HG02588 (cell line): ENCODE data around the gene MBLAC1.
A peak's percentile ranks its signal among the peaks of the same experiment; 100 is the strongest.

ENCODE experiments used
- ATAC-seq: cut with Tn5 transposase; IDR thresholded peaks from one replicate; pipeline ENCODE4 v1.9.1; 2021; ENCODE audit warnings: mild to moderate bottlenecking, moderate library complexity; ENCODE audit not compliant: unreplicated experiment

The MBLAC1 gene

DNA sequence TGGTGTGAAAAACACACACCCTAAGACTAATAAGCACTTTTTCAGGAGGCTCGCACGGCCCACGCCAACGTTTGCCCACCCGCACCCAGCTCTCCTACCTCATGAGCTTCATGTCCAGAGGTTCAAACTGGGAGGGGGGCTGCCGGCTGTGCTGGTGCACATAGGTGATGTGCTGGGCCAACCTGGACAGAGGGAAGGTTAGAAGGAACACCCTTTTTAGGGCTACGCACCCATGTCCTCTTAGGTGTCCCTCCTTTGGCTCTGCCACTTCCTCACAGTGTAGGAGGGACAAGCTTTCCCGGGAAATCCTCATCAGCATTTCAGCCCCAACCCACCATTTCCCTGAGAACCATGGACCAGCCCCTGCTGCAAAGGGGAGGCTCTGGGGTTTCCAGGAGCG, 31.5 kb upstream of the MBLAC1 start:
- no peak for ATAC-seq

- no peak for ATAC-seq
Measured at GRCh38 chr7:100095704-100096103, 31.1 kb upstream of the MBLAC1 start.

- no peak for ATAC-seq
Measured at GRCh38 chr7:100098913-100099312, 27.9 kb upstream of the MBLAC1 start.

DNA sequence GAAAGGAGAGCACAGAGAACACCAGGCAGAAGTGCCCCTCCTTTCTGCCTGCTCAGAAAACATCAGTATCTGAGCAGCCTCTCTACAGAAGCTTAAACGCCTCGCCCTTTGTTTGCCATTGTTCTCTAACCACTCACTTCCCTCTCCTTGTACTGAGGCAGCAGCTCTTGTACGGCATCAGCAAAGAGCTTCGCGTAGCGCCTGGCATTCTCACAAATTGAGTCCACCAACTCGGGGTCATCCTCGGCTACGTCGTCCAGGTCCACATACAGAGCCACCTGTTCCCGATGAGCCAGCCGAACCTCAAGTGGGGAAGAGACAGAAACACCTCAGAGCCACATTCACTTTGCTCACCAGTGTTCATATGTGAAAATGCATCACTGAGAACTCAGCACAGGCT, 27.3 kb upstream of the MBLAC1 start:
- ATAC-seq, result no peak

DNA sequence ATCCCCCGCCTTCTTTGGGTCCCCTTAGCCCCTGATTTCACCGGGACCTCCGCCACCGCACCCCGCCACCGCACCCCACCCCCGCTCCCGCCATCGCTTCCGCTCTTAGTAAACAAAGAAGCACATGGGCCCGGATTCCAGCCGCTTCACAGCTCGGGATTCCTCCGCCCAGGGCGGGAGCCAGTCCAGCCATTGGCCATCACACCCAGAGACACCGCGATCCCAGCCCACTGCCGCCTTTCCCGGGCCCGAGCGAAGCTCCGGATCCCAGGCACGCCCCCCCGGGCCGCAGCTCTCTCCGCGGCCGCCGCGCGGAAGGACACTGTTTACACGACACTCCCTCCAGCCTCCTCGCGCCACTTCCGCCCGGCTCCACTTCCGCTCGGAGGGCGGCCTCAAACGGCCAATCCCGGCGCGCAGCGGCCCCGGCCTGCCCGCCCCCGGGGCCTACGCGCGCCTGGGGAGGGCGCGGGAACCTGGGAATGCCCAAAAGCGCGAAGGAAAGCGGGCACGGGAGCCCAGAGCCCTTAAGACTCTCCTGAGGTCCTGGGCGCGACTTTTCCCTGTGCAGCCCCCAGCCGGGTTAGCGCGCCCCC, 26.2 kb upstream of the MBLAC1 start:
- ATAC-seq, result peak; percentile 57

DNA sequence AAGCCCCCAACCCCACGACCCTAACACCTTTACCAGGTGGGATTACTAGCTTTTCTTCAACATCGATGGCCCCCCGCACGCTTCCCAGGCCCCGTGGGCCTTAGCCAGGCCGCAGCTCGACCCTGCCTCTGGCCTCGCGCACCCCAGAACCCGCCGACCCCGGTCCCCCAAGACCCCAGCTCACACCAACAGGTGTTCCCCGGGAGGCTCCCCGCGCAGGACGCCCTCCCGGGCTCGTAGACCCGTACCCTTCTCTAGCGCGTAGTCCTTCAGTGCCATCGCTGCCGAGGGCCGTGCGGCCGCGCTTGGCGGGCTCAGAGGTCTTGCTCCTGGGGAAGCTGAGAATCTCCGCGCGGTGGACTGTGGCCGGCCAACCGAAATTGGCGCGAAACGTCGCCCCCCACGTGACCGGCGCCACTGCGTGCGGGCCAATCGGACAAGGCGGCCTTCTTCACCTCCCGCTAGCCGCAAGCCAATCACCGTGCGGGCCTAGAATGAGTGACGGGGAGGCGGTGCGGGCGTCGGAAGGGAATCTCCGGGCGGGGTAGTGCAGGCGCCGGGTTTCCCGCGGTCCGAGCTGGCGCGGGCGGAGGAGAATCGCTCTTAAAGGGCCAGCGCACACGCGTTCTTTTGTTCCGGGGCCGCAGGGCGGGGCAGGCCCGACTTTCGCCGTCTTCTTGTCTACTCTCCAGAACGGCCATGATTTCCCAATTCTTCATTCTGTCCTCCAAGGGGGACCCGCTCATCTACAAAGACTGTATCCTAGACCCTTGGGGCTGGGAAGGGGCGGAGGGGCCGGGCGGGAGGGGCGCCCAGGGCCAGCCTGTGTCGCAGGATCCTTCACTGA, 25.5 kb upstream of the MBLAC1 start, which contains the start of the genes AP4M1 and MCM7:
AP4M1 (plus strand) TSS at position 628 of the 847 bp plus-strand sequence; CDS start at position 700, 72 bp downstream.
MCM7 (minus strand) TSS at position 382 of the 847 bp plus-strand sequence; CDS start at position 279, 103 bp downstream.
- ATAC-seq, result peak; percentile 77

DNA sequence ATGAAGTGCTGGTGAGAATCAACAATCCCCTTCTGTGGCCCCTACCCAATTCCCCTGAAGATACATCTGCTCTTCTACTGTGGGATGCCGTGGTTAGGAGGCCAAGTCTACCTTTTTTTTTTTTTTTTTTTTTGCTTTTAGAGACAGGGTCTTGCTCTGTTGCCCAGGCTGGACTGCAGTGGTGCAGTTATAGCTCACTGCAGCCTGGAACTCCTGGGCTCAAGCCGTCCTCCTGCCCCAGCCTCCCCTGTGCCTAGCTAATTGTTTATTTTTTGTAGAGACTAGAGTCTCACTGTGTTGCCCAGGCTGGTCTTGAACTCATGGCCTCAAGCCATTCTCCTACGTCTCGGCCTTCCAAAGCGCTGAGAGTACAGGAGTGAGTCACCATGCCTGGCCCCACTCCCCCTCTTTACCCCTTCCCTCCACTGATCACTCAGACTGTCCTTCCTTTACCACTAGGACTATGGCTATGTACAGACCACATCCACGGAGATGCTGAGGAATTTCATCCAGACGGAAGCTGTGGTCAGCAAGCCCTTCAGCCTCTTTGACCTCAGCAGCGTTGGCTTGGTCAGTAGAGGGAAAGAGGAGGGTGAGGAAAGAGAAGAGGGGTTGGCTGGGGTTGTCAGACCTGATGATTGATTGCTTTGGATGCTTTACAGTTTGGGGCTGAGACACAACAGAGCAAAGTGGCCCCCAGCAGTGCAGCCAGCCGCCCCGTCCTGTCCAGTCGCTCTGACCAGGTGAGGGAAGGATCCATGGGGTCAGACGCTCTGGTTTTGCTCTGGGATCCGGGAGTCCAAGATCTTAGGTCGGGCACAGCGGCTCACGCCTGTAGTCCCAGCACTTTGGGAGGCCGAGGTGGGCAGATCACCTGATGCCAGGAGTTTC, 23.6 kb upstream of the MBLAC1 start:
- no peak for ATAC-seq

GRCh38 chr7:100105534-100105933, 21.2 kb upstream of the MBLAC1 start:
- ATAC-seq, result no peak

DNA sequence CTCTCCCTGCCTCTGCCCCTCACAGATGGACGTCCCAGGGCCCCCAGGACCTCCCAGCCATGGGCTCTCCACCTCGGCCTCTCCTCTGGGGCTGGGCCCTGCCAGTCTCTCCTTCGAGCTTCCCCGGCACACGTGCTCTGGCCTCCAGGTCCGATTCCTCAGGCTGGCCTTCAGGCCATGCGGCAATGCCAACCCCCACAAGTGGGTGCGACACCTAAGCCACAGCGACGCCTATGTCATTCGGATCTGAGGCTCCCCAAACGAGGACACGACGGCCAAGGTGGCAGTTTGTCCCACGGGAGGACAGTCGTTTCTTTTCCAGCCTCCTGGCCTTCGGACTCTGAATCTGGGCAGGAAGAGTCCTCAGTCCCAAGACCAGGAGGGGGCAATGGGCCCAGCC, 20.1 kb upstream of the MBLAC1 start:
- ATAC-seq, result no peak

DNA sequence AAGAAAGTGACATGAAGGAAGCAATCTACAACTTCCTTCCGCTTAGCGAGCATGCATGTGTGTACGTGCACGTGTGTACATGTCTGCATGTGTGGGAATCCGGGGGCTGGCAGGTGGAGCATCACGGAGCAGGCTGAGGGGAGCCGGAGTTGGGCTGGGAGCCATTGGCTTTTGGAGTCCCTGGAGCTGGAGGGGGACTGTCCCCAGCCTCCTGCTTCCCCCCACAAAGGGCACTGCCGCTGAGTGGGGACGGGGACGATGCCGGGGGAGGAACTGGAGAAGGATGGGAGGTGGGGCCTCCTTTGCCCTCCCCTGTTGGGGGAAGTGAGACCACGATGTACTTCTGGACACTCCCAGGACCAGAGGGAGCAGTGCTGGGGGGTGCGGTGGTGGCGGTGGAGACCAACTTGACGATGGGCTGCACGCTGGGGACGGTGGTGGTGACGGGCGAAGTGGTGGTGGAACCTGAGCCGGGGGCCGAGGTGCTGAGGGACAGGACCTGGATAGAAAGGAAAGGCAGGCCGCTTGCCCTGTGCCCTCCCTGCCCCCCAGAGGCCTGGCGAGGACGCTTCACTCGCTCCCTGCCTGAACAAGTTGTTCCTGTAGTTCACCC, 19.5 kb upstream of the MBLAC1 start:
- ATAC-seq, result no peak

DNA sequence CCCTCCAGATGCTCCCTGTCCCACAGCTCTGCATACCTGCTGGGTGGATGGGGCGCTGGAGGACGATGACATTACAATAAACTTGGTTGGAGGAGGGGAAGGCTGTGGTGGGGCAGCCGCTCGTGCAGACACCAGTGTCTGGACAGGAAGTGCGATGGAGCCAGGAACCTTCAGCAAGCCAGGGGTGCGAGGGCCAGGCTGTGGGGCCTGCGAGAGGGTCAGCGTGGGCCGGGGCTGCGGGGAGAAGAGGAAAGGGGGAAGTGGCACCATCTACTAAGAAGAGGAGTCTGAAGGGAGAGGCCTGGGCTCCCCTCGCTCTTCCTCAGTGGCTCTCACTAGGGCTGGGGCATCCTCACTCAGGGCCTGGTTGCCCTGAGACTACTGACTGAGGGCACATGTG, 18.9 kb upstream of the MBLAC1 start:
- ATAC-seq, result no peak

- no peak for ATAC-seq
Measured at GRCh38 chr7:100109521-100110163, 17.1 kb upstream of the MBLAC1 start.

- no peak for ATAC-seq
Measured at GRCh38 chr7:100111156-100111555, 15.6 kb upstream of the MBLAC1 start.

DNA sequence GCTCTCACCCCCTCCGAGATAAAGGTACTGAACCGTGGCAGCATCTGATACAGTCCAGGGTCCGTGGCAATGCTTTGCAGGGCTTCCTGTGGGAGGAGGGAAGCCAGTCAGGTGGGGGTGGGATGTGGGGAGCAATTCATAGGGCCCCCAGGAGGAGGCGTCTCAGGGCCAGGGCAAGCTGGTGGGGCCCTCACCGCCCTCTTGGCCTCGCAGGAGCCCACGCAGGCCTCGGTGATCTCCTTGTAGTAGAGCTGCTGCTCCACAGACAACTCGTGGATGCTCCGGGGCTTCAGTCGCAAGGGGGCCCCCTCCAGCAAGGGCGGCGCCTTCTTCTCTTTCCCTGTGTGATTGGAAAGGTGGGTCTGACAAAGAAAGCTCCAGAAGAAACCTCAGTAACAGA, 14.9 kb upstream of the MBLAC1 start:
- no peak for ATAC-seq

GRCh38 chr7:100115026-100115425, 11.7 kb upstream of the MBLAC1 start:
- ATAC-seq, result no peak

DNA sequence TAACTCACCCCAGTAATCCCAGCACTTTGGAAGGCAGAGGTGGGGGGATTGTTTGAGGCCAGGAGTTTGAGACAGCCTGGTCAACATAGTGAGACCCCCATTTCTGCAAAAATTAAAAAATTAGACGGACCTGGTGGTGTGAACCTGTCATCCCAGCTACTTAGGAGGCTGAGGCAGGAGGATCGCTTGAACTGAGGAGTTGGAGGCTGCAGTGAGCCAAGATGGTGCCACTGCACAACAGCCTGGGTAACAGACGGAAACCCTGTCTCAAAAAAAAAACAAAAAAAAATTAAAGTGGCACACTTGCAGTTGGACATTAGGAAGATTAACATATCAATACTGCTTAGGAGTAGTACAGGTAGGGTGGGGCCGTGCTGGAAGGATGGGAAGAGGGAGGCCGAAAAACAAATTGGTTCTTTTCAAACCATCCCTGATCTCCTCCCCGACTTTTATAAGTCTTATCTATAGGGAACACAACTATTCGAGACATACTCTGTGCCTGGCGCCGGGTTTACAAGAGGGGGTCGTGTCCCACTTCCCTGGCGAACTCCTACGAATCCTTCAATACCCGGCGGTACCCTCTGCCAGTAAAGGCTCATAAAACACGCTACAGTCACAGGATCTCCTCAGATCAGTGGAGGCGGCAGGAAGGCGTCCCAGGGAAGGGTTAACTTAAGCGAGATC, 8.2 kb upstream of the MBLAC1 start:
- ATAC-seq, result no peak

GRCh38 chr7:100119072-100119969, 7.4 kb upstream of the MBLAC1 start, which contains the start of the genes CNPY4 and TAF6:
TSS of gene CNPY4 (plus strand) at chr7:100119634. CDS start at chr7:100119745, 111 bp downstream.
TSS of gene TAF6 (minus strand) at chr7:100119358. CDS start at chr7:100114209, 5,149 bp downstream.
- peak; percentile 74 for ATAC-seq

- ATAC-seq, result peak; percentile 25
Measured at GRCh38 chr7:100119970-100120732, 6.6 kb upstream of the MBLAC1 start.
